H1 (cell line): ENCODE data around the gene POLR3K. TPM values are rescaled to one million over a fixed set of nuclear protein-coding genes. Genes with fewer than 3 reads are reported as not detected.

Experiments
- CTCF ChIA-PET: fragments of 300-600 bp; sonication (Branson Sonifier 250); formaldehyde crosslinking; loops from one replicate; lab custom pipeline; 2021; ENCODE audit not compliant: partially characterized antibody; lab: Charles Lee
- POLR2A ChIA-PET: fragments of 300-600 bp; sonication (Branson Sonifier 250); formaldehyde crosslinking; loops from one replicate; lab custom pipeline; 2021; ENCODE audit warnings: inconsistent platforms; ENCODE audit not compliant: partially characterized antibody; lab: Charles Lee
- DNase-seq, 2 experiments: peaks; one replicate each; pipeline versions ENCODE4 v3.0.0 to v3.0.0-alpha.2; 2010 to 2022; ENCODE audit warnings: low spot score in 2 of 2, low read depth in 1 of 2, mixed read lengths in 1 of 2
- FAIRE-seq: peaks from 2 replicates; lab custom pipeline; 2011; peaks lifted over from hg19 to GRCh38; lab: Jason Lieb, UNC
- H2AFZ ChIP-seq: 2 replicates; pipeline ENCODE4 v1.8.1; 2012; ENCODE audit warnings: low read length, inconsistent platforms
- H2AK5ac ChIP-seq: 2 replicates; pipeline ENCODE4 v1.6.1; 2013; ENCODE audit warnings: low read depth, low read length
- H2BK120ac ChIP-seq: replicated peaks from 2 replicates; pipeline ENCODE3; 2013; ENCODE audit warnings: low read depth, low read length, inconsistent platforms
- H2BK12ac ChIP-seq: 2 replicates; pipeline ENCODE4 v1.6.1; 2013; ENCODE audit warnings: low read depth, low read length
- H2BK15ac ChIP-seq: 2 replicates; pipeline ENCODE4 v1.6.1; 2013; ENCODE audit warnings: low read length
- H2BK20ac ChIP-seq: 2 replicates; pipeline ENCODE4 v1.6.1; 2013; ENCODE audit warnings: low read length
- H2BK5ac ChIP-seq: 2 replicates; pipeline ENCODE4 v1.6.1; 2013; ENCODE audit warnings: low read depth, low read length
- H3K14ac ChIP-seq: 2 replicates; pipeline ENCODE4 v1.6.1; 2013; ENCODE audit warnings: inconsistent platforms; ENCODE audit not compliant: insufficient read length
- H3K18ac ChIP-seq: 2 replicates; pipeline ENCODE4 v1.6.1; 2013; ENCODE audit warnings: low read length; ENCODE audit errors: extremely low read depth
- H3K23ac ChIP-seq: 2 replicates; pipeline ENCODE4 v1.6.1; 2013; ENCODE audit warnings: inconsistent platforms; ENCODE audit not compliant: insufficient read length
- H3K23me2 ChIP-seq: 2 replicates; pipeline ENCODE4 v1.6.1; 2013; ENCODE audit warnings: low read depth, low read length
- H3K27ac ChIP-seq: 2 replicates; pipeline ENCODE4 v1.6.1; 2011; ENCODE audit warnings: low read depth, low read length, inconsistent platforms
- H3K27me3 ChIP-seq, 4 experiments: replicated peaks in 1 of 4; 1 replicate in 1 of 4; 2 replicates in 3 of 4; pipeline versions ENCODE4 v1.6.1 to v1.8.1; 2011 to 2013; ENCODE audit warnings: low read length in 3 of 4, mild to moderate bottlenecking in 3 of 4, inconsistent platforms in 2 of 4, mixed read lengths in 2 of 4, moderate library complexity in 1 of 4; ENCODE audit not compliant: control insufficient read depth in 3 of 4, insufficient read depth in 3 of 4; ENCODE audit errors: extremely low read depth in 1 of 4
- H3K36me3 ChIP-seq, 4 experiments: 2 replicates each; pipeline versions ENCODE4 v1.6.1 to v1.8.1; 2011 to 2013; ENCODE audit warnings: mild to moderate bottlenecking in 4 of 4, low read length in 3 of 4, moderate library complexity in 2 of 4, control low read depth in 1 of 4, inconsistent platforms in 1 of 4; ENCODE audit not compliant: insufficient read depth in 4 of 4, control insufficient read depth in 2 of 4
- H3K4ac ChIP-seq: replicated peaks from 2 replicates; pipeline ENCODE3; 2013; ENCODE audit warnings: low read length, low read depth, mixed read lengths, inconsistent platforms; ENCODE audit not compliant: insufficient read length
- H3K4me1 ChIP-seq, 4 experiments: replicated peaks in 1 of 4; 1 replicate in 1 of 4; 2 replicates in 3 of 4; pipeline versions ENCODE4 v1.6.1 to v1.8.1; 2011 to 2013; ENCODE audit warnings: low read length in 3 of 4, inconsistent platforms in 2 of 4, mixed read lengths in 1 of 4; ENCODE audit not compliant: insufficient read depth in 4 of 4, control insufficient read depth in 3 of 4
- H3K4me2 ChIP-seq, 2 experiments: 2 replicates each; pipeline versions ENCODE4 v1.6.1 to v1.8.1; 2011 to 2013; ENCODE audit warnings: low read depth in 2 of 2, low read length in 2 of 2, control low read depth in 1 of 2, inconsistent platforms in 1 of 2, mild to moderate bottlenecking in 1 of 2; ENCODE audit not compliant: insufficient read depth in 1 of 2
- H3K4me3 ChIP-seq, 4 experiments: fragments of 200-600, 300-600 bp in 1 of 4; sonication (generic), shearing (Covaris generic), sonication (Bioruptor Twin) in 1 of 4; 2 replicates each; pipeline versions ENCODE4 v1.5.1 to v1.8.1; 2011 to 2016; ENCODE audit warnings: low read length in 4 of 4, low read depth in 3 of 4, control low read depth in 2 of 4, inconsistent platforms in 2 of 4, mild to moderate bottlenecking in 2 of 4, mixed read lengths in 1 of 4, moderate library complexity in 1 of 4; ENCODE audit not compliant: insufficient read depth in 2 of 4; ENCODE audit errors: extremely low read depth in 1 of 4
- H3K56ac ChIP-seq: replicated peaks from 2 replicates; pipeline ENCODE3; 2013; ENCODE audit warnings: low read depth, mild to moderate bottlenecking, mixed read lengths, low read length, inconsistent platforms; ENCODE audit not compliant: insufficient read length
- H3K79me1 ChIP-seq: 2 replicates; pipeline ENCODE4 v1.6.1; 2013; ENCODE audit warnings: low read depth, low read length, control low read depth
- H3K79me2 ChIP-seq, 2 experiments: 2 replicates each; pipeline versions ENCODE4 v1.6.1 to v1.8.1; 2012 to 2013; ENCODE audit warnings: low read length in 2 of 2, mild to moderate bottlenecking in 2 of 2, inconsistent platforms in 1 of 2; ENCODE audit not compliant: insufficient read depth in 2 of 2, control insufficient read depth in 1 of 2
- H3K9ac ChIP-seq, 4 experiments: replicated peaks in 1 of 4; 1 replicate in 1 of 4; 2 replicates in 3 of 4; pipeline versions ENCODE4 v1.6.1 to v1.8.1; 2011 to 2013; ENCODE audit warnings: low read depth in 3 of 4, low read length in 3 of 4, control low read depth in 2 of 4, mild to moderate bottlenecking in 2 of 4, moderate library complexity in 2 of 4, inconsistent platforms in 1 of 4; ENCODE audit errors: extremely low read depth in 1 of 4
- H3K9me3 ChIP-seq, 2 experiments: 2 replicates each; pipeline versions ENCODE4 v1.6.1 to v1.8.1; 2012 to 2013; ENCODE audit warnings: mild to moderate bottlenecking in 2 of 2, moderate library complexity in 2 of 2, control low read depth in 1 of 2, inconsistent platforms in 1 of 2, low read depth in 1 of 2, low read length in 1 of 2, mixed read lengths in 1 of 2; ENCODE audit not compliant: insufficient read depth in 2 of 2
- H4K20me1 ChIP-seq, 2 experiments: replicated peaks in 1 of 2; 2 replicates each; pipeline versions ENCODE3 to v1.8.1; 2011 to 2013; ENCODE audit warnings: inconsistent platforms in 2 of 2, low read length in 2 of 2, mild to moderate bottlenecking in 1 of 2; ENCODE audit not compliant: insufficient read depth in 2 of 2, control insufficient read depth in 1 of 2
- H4K5ac ChIP-seq: 2 replicates; pipeline ENCODE4 v1.6.1; 2013; ENCODE audit warnings: low read length, low read depth, mixed read lengths, inconsistent platforms; ENCODE audit not compliant: insufficient read length
- H4K8ac ChIP-seq: 2 replicates; pipeline ENCODE4 v1.8.0; 2013; ENCODE audit warnings: mild to moderate bottlenecking, moderate library complexity, low read length, inconsistent platforms; ENCODE audit not compliant: insufficient read depth; ENCODE audit errors: extremely low read depth
- H4K91ac ChIP-seq: replicated peaks from 2 replicates; pipeline ENCODE3; 2013; ENCODE audit warnings: low read length, mixed read lengths, inconsistent platforms; ENCODE audit not compliant: insufficient read length
- CBX8 ChIP-seq: fragments of 300-800, 300-1000 bp; sonication (generic); IDR thresholded peaks from 2 replicates; pipeline ENCODE4 v1.7.1; 2016; ENCODE audit warnings: low read depth, low read length, borderline replicate concordance
- SIN3A ChIP-seq, 2 experiments: IDR thresholded peaks in 1 of 2; conservative IDR thresholded peaks in 1 of 2; 2 replicates each; pipeline ENCODE4 v1.6.1; 2011 to 2012; ENCODE audit warnings: low read length in 2 of 2, improper control_type of control experiment in 1 of 2, low read depth in 1 of 2, mild to moderate bottlenecking in 1 of 2
- WGBS, 2 experiments: shearing (Covaris generic) in 1 of 2; methylation state at CpG; one replicate each; pipeline versions ENCODE4 v1.1.6 to v1.1.7; 2013 to 2015; ENCODE audit warnings: low lambda C conversion rate in 2 of 2, mixed read lengths in 2 of 2, inconsistent platforms in 1 of 2, low coverage in 1 of 2, missing lambda C conversion rate in 1 of 2; ENCODE audit not compliant: insufficient replicate concordance in 2 of 2, insufficient coverage in 1 of 2, insufficient read length in 1 of 2; ENCODE audit errors: extremely low coverage in 1 of 2, missing lambda C conversion rate in 1 of 2; 5-methylcytosine and 5-hydroxymethylcytosine counted together
- polyA plus RNA-seq, 7 experiments: library from polyadenylated mRNA; depleted of rRNA in 3 of 7; stranded (reverse) in 5 of 7; unstranded in 2 of 7; fragments of >200 nt in 5 of 7; fragments of 200-250 nt in 2 of 7; gene quantifications; 1 replicate in 5 of 7; 2 replicates in 1 of 7; 4 replicates in 1 of 7; pipeline versions ENCODE4 v1.2.1 to v1.2.3, GENCODE V29; 2011 to 2013; ENCODE audit warnings: missing spikeins in 2 of 7, mixed read lengths in 2 of 7
- total RNA-seq: library from RNA; stranded (reverse); fragmentation: NEBNext Ultra II Directional; extraction: Animal tissue kit (Norgen Biotek cat#: 25700); gene quantifications from 2 replicates; pipeline ENCODE4 v1.2.1, GENCODE V29; 2021
- TF ChIP-seq, protein P1 (sequence below): IDR thresholded peaks from 2 replicates; pipeline ENCODE4 v1.6.1; 2012; ENCODE audit warnings: inconsistent platforms
- TF ChIP-seq, protein P2 (sequence below), 3 experiments: IDR thresholded peaks; 1 replicate in 2 of 3; 2 replicates in 1 of 3; pipeline versions ENCODE4 v1.5.1 to v1.6.1; 2011; ENCODE audit warnings: low read length in 3 of 3, mild to moderate bottlenecking in 3 of 3, inconsistent platforms in 2 of 3, low read depth in 1 of 3, moderate library complexity in 1 of 3; ENCODE audit not compliant: insufficient read depth in 1 of 3; ENCODE audit errors: control extremely low read depth in 1 of 3

Gene POLR3K
- total and polyA plus RNA-seq, 2 of the 8 experiments (the other 6 are each of a cell fraction or from before 2014, with no cell fraction given): 45.4 to 80.5 TPM

- Histone ChIP-seq H3K36me3 (peaks cover 7 to 14% (median 9%) of the 10 kb centered on the region in 4 experiments; a peak in 7 of 8 replicates), H3K4me1 (peaks cover 0 to 10% (median 2%) of the 10 kb centered on the region in 4 experiments; a peak in 5 of 7 replicates), H3K4me2 (no peak overlapping the region), H3K27me3 (no peaks in the 10 kb centered on the region), H3K14ac (no peak overlapping the region), H2AK5ac (no peak overlapping the region), H2BK5ac (no peak overlapping the region), H3K56ac (no peak overlapping the region), H2BK12ac (no peak overlapping the region), H2BK20ac (0 out of 2 replicates have a peak overlapping the region, but pooled peaks have one; percentile 61), H4K91ac (no peak overlapping the region), H4K20me1 (peaks cover 7 to 15% of the 10 kb centered on the region in 2 experiments), H3K27ac (no peak overlapping the region), H3K18ac (no peak overlapping the region), H4K5ac (no peak overlapping the region), H3K4me3 (no peak overlapping the region), H3K79me1 (no peaks in the 10 kb centered on the region), H2BK15ac (no peak overlapping the region), H4K8ac (no peak overlapping the region), H3K4ac (no peak overlapping the region), H3K23me2 (no peaks in the 10 kb centered on the region), H2AFZ (no peak overlapping the region), H3K79me2 (no peaks in the 10 kb centered on the region), H3K23ac (no peak overlapping the region), H2BK120ac (no peak overlapping the region), H3K9ac (no peak overlapping the region), H3K9me3 (no peaks in the 10 kb centered on the region)
- ChIA-PET CTCF (interaction anchor here (0.8 to 25.7 kb wide), 7 partner anchors 7 to 133 kb away, joined by 3 to 856 read pairs (median 6); partner anchors contain the start of gene RHBDF1), POLR2A (interaction anchor here (1.4 to 2.2 kb wide), 5 partner anchors 9 to 21 kb away, joined by 3 to 9 read pairs (median 6); no protein-coding TSS in a partner anchor)
- 80% methylated on average over 21 of the region's 21 CpGs; no CpG with 5 or more reads in 1 of the 2 experiments for WGBS, 2 experiments
- no peak for FAIRE-seq
- TF ChIP-seq, protein P1, sequence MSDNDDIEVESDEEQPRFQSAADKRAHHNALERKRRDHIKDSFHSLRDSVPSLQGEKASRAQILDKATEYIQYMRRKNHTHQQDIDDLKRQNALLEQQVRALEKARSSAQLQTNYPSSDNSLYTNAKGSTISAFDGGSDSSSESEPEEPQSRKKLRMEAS: 0 out of 2 replicates have a peak, but pooled peaks have one; percentile 21
- TF ChIP-seq CBX8 (no peak), SIN3A (conservative IDR thresholded peaks at IDR 0.05 in 1 of 2, IDR thresholded peaks at IDR 0.05 in 1 of 2; ENCODE audit: low read depth in 1 of 2, low read length in 2 of 2) (no peak)
- TF ChIP-seq, protein P2, sequence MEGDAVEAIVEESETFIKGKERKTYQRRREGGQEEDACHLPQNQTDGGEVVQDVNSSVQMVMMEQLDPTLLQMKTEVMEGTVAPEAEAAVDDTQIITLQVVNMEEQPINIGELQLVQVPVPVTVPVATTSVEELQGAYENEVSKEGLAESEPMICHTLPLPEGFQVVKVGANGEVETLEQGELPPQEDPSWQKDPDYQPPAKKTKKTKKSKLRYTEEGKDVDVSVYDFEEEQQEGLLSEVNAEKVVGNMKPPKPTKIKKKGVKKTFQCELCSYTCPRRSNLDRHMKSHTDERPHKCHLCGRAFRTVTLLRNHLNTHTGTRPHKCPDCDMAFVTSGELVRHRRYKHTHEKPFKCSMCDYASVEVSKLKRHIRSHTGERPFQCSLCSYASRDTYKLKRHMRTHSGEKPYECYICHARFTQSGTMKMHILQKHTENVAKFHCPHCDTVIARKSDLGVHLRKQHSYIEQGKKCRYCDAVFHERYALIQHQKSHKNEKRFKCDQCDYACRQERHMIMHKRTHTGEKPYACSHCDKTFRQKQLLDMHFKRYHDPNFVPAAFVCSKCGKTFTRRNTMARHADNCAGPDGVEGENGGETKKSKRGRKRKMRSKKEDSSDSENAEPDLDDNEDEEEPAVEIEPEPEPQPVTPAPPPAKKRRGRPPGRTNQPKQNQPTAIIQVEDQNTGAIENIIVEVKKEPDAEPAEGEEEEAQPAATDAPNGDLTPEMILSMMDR (IDR thresholded peaks at IDR 0.05; ENCODE audit: control extremely low read depth in 1 of 3, insufficient read depth in 1 of 3, low read depth in 1 of 3, low read length in 3 of 3): peak in 1 of 3 experiments; percentile 9; a peak in 2 of 4 replicates
- DNase-seq: no peak
Measured at GRCh38 chr16:83781-84615, 30.6 kb upstream of the POLR3K start.
